SK-N-SH (cell line): ENCODE data around the gene TP53AIP1. TPM values are rescaled to one million over a fixed set of nuclear protein-coding genes. Genes with fewer than 3 reads are reported as not detected.

ENCODE experiments used
- CTCF ChIA-PET: fragments of 300-600, 350-600 bp; formaldehyde crosslinking; extraction: SDS; loops from one replicate; lab custom pipeline; 2021; lab: Yijun Ruan, JAX
- POLR2A ChIA-PET: fragments of 350-600 bp; sonication (Branson Sonifier 250); formaldehyde crosslinking; extraction: SDS; loops from one replicate; lab custom pipeline; 2020; ENCODE audit warnings: antibody characterized with exemption, inconsistent platforms; lab: Yijun Ruan, JAX
- DNase-seq: peaks from one replicate; pipeline ENCODE4 v3.0.0; 2012
- H2AFZ ChIP-seq: fragments of 200-600 bp; sonication (generic); 2 replicates; pipeline ENCODE4 v1.8.1; 2016; ENCODE audit warnings: antibody characterized with exemption, mild to moderate bottlenecking, low read depth
- H3F3A ChIP-seq: fragments of 200-600 bp; sonication (generic); replicated peaks from 2 replicates; pipeline ENCODE3; 2016; ENCODE audit warnings: antibody characterized with exemption, mild to moderate bottlenecking; ENCODE audit not compliant: insufficient read depth
- H3K27ac ChIP-seq, 2 experiments: fragments of 200-500 bp in 1 of 2; fragments of 200-600 bp in 1 of 2; sonication (Bioruptor generic) in 1 of 2; sonication (generic), shearing (Covaris generic) in 1 of 2; 2 replicates each; pipeline versions ENCODE4 v1.5.1 to v1.6.1; 2014 to 2016; ENCODE audit warnings: low read depth in 2 of 2, inconsistent platforms in 1 of 2, low read length in 1 of 2, mild to moderate bottlenecking in 1 of 2, mixed read lengths in 1 of 2
- H3K27me3 ChIP-seq: fragments of 200-600 bp; sonication (generic), shearing (Covaris generic); 2 replicates; pipeline ENCODE4 v1.6.1; 2016; ENCODE audit warnings: mixed run types; ENCODE audit not compliant: insufficient read depth
- H3K36me3 ChIP-seq, 2 experiments: fragments of 200-500 bp in 1 of 2; fragments of 200-600 bp in 1 of 2; sonication (Bioruptor generic) in 1 of 2; sonication (generic) in 1 of 2; replicated peaks in 1 of 2; 2 replicates each; pipeline versions ENCODE3 to v1.5.1; 2014 to 2016; ENCODE audit warnings: low read length in 1 of 2, mild to moderate bottlenecking in 1 of 2; ENCODE audit not compliant: insufficient read depth in 2 of 2, control insufficient read depth in 1 of 2
- H3K4me1 ChIP-seq, 2 experiments: fragments of 200-500 bp in 1 of 2; fragments of 200-600 bp in 1 of 2; sonication (Bioruptor generic) in 1 of 2; sonication (generic), shearing (Covaris generic) in 1 of 2; 2 replicates each; pipeline versions ENCODE4 v1.5.1 to v1.6.1; 2014 to 2016; ENCODE audit warnings: low read depth in 1 of 2, low read length in 1 of 2, mixed run types in 1 of 2; ENCODE audit not compliant: insufficient read depth in 2 of 2, control insufficient read depth in 1 of 2
- H3K4me2 ChIP-seq: fragments of 200-600 bp; sonication (generic), shearing (Covaris generic); 2 replicates; pipeline ENCODE4 v1.6.1; 2017; ENCODE audit warnings: mixed run types
- H3K4me3 ChIP-seq, 2 experiments: fragments of 200-500 bp in 1 of 2; fragments of 200-600 bp in 1 of 2; sonication (Bioruptor generic) in 1 of 2; sonication (generic), shearing (Covaris generic) in 1 of 2; 2 replicates each; pipeline versions ENCODE4 v1.5.1 to v1.8.1; 2014 to 2016; ENCODE audit warnings: low read depth in 2 of 2, inconsistent platforms in 1 of 2, low read length in 1 of 2, mild to moderate bottlenecking in 1 of 2, mixed read lengths in 1 of 2, moderate library complexity in 1 of 2
- H3K79me2 ChIP-seq: fragments of 200-600 bp; sonication (generic); 2 replicates; pipeline ENCODE4 v1.8.1; 2017; ENCODE audit warnings: mild to moderate bottlenecking; ENCODE audit not compliant: insufficient read depth
- H3K9ac ChIP-seq: fragments of 200-600 bp; sonication (generic); 2 replicates; pipeline ENCODE4 v1.6.1; 2017; ENCODE audit warnings: mixed run types
- H3K9me2 ChIP-seq: fragments of 200-600 bp; sonication (generic); 2 replicates; pipeline ENCODE4 v1.6.1; 2017; ENCODE audit warnings: mixed run types
- H3K9me3 ChIP-seq: fragments of 200-600 bp; sonication (generic); 2 replicates; pipeline ENCODE4 v1.6.1; 2017; ENCODE audit warnings: mixed run types, mild to moderate bottlenecking, moderate library complexity
- H4K20me1 ChIP-seq: fragments of 200-600 bp; sonication (generic); 2 replicates; pipeline ENCODE4 v1.6.1; 2017; ENCODE audit warnings: mild to moderate bottlenecking, mixed run types; ENCODE audit not compliant: insufficient read depth
- CHD2 ChIP-seq: fragments of 150-350 bp; IDR thresholded peaks from 2 replicates; pipeline ENCODE4 v1.6.1; 2018; ENCODE audit warnings: low read length; ENCODE audit not compliant: partially characterized antibody
- EP300 ChIP-seq, 2 experiments: IDR thresholded peaks; 2 replicates each; pipeline versions ENCODE4 v1.4.0 to v1.6.1; 2012; ENCODE audit warnings: borderline replicate concordance in 1 of 2, low read depth in 1 of 2, low read length in 1 of 2
- GATA2 ChIP-seq: sonication (generic); formaldehyde crosslinking; IDR thresholded peaks from 2 replicates; pipeline ENCODE4 v1.5.0; 2020; ENCODE audit warnings: mild to moderate bottlenecking, missing genetic modification reagents
- MEF2A ChIP-seq: IDR thresholded peaks from 2 replicates; pipeline ENCODE4 v1.4.0; 2012; ENCODE audit warnings: low read depth, borderline replicate concordance
- PBX3 ChIP-seq: IDR thresholded peaks from 2 replicates; pipeline ENCODE4; 2012
- RXRA ChIP-seq: IDR thresholded peaks from 2 replicates; pipeline ENCODE4 v1.4.0; 2012; ENCODE audit warnings: low read depth, mild to moderate bottlenecking, borderline replicate concordance
- USF1 ChIP-seq: IDR thresholded peaks from 2 replicates; pipeline ENCODE4 v1.4.0; 2012; ENCODE audit warnings: low read depth, borderline replicate concordance
- ZBTB33 ChIP-seq: IDR thresholded peaks from 2 replicates; pipeline ENCODE4 v1.4.0; 2012; ENCODE audit warnings: low read depth, borderline replicate concordance
- WGBS: methylation state at CpG from one replicate; pipeline ENCODE4 v1.1.6; 2017; ENCODE audit warnings: low lambda C conversion rate; 5-methylcytosine and 5-hydroxymethylcytosine counted together
- polyA plus RNA-seq, 3 experiments: library from polyadenylated mRNA; depleted of rRNA; stranded (reverse); fragments of >200 nt; gene quantifications; 2 replicates each; pipeline ENCODE4 v1.2.3, GENCODE V29; 2012

TP53AIP1 gene
- 0.05 TPM in 2 replicates for polyA plus RNA-seq (2012; rRNA removed)
- 0.01 TPM in 1 of 2 replicates, not detected in the other for polyA plus RNA-seq (2012; cell fraction: cytosol; rRNA removed)
- polyA plus RNA-seq (2012; cell fraction: nucleus; rRNA removed), result 0.15 and 0.30 TPM in 2 replicates

GRCh38 chr11:128942817-128943427, at the start of gene TP53AIP1:
TP53AIP1 (minus strand) TSS chr11:128942871; CDS start chr11:128937818, 5,053 bp downstream.
- no peaks in the 10 kb centered on the region for H3K9me3 ChIP-seq
- TF ChIP-seq PBX3 (no peak), GATA2 (CRISPR knock-in tag) (no peak), RXRA (no peak), USF1 (no peak), MEF2A (no peak), CHD2 (no peak), ZBTB33 (no peak), EP300 (IDR thresholded peaks at IDR 0.05; ENCODE audit: borderline replicate concordance in 1 of 2, low read depth in 1 of 2, low read length in 1 of 2) (no peak)
- TF ChIP-seq, all 33 proteins: peak for 0
- H3K36me3 ChIP-seq, result no peaks in the 10 kb centered on the region
- H3K27ac ChIP-seq, result no peak within 1 kb of the TSS
- H4K20me1 ChIP-seq, result no peaks in the 10 kb centered on the region
- 68% methylated on average over 7 of the region's 21 CpGs for WGBS
- no peak within 1 kb of the TSS for H3K9ac ChIP-seq
- H3K9me2 ChIP-seq, result no peaks in the 10 kb centered on the region
- no peak within 1 kb of the TSS for H2AFZ ChIP-seq
- no peak for DNase-seq
- H3K4me1 ChIP-seq, result no peaks in the 10 kb centered on the region
- POLR2A ChIA-PET, result no interaction called here
- H3K4me2 ChIP-seq, result no peak within 1 kb of the TSS
- no peaks in the 10 kb centered on the region for H3K27me3 ChIP-seq
- H3K4me3 ChIP-seq, result no peak within 1 kb of the TSS
- CTCF ChIA-PET, result interaction anchor here (0.6 to 34.0 kb wide), 4 partner anchors 14 to 62 kb away, joined by 3 to 872 read pairs (median 59); partner anchors contain the start of gene KCNJ5
- no peaks in the 10 kb centered on the region for H3K79me2 ChIP-seq
- no peaks in the 10 kb centered on the region for H3F3A ChIP-seq

- peaks cover 4 to 14% of the 10 kb centered on the region in 2 experiments for H3K36me3 ChIP-seq
- H3K27me3 ChIP-seq, result no peaks in the 10 kb centered on the region
- DNase-seq, result no peak
- H2AFZ ChIP-seq, result no peak overlapping the region
- no peaks in the 10 kb centered on the region for H3K9me3 ChIP-seq
- H3K4me3 ChIP-seq, result no peak overlapping the region
- H3K4me2 ChIP-seq, result no peak overlapping the region
- ChIA-PET CTCF (interaction anchor here (1.1 kb wide), 1 partner anchor 32 kb away, joined by 3 read pairs; no protein-coding TSS in a partner anchor), POLR2A (no interaction called here)
- no peaks in the 10 kb centered on the region for H4K20me1 ChIP-seq
- H3K9me2 ChIP-seq, result no peaks in the 10 kb centered on the region
- no peak overlapping the region for H3K27ac ChIP-seq
- no peak overlapping the region for H3K9ac ChIP-seq
- H3F3A ChIP-seq, result no peaks in the 10 kb centered on the region
- H3K4me1 ChIP-seq, result no peaks in the 10 kb centered on the region; a peak in 1 of 4 replicates
- TF ChIP-seq ZBTB33 (no peak), CHD2 (no peak)
- no peaks in the 10 kb centered on the region for H3K79me2 ChIP-seq
Measured at GRCh38 chr11:128988242-128988970, 45.7 kb upstream of the TP53AIP1 start.
